ENCODE results near the gene RTN4. TPM values are rescaled to one million over a fixed set of nuclear protein-coding genes. Genes with fewer than 3 reads are reported as not detected.

The RTN4 gene
- total and polyA plus RNA-seq, 2 experiments from 2014 or later, result 218 to 221 TPM

DNA sequence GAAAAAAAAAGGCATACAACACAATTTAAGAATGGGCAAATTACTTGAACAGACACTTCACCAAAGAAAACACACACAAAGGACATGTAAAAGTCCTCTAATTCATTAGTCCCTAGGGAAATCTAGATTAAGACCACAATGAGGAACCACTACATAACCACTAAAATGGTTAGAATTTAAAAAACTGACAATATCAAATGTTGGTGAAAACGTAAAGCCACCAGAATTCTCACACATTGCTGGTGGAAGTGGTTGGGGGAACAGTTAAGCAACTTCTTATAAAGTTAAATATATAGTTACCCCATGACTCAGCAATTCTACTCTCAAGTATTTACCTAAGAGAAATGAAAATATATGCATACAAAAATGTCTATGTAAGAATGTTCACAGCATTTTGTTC lies 11.8 kb downstream of the RTN4 start:
- no peak for DNase-seq (ENCODE audit: low spot score)
- no peak overlapping the region for H3K4me3 Mint-ChIP-seq
- Histone ChIP-seq H3K27me3 (ENCODE audit: insufficient read depth) (no peaks in the 10 kb centered on the region), H3F3A (replicated peaks; ENCODE audit: low read depth) (no peaks in the 10 kb centered on the region), H2AFZ (no peak overlapping the region), H4K20me1 (replicated peaks; ENCODE audit: insufficient read depth) (peaks cover 56% of the 10 kb centered on the region), H3K4me2 (no peak overlapping the region), H3K36me3 (ENCODE audit: insufficient read depth) (no peaks in the 10 kb centered on the region), H3K9me2 (ENCODE audit: insufficient read depth) (no peaks in the 10 kb centered on the region), H3K79me2 (replicated peaks; ENCODE audit: insufficient read depth) (peaks cover 100% of the 10 kb centered on the region), H3K4me1 (ENCODE audit: insufficient read depth) (peaks cover 37% of the 10 kb centered on the region), H3K4me3 (no peak overlapping the region), H3K27ac (ENCODE audit: low read depth) (no peak overlapping the region)
- peaks cover 11% of the 10 kb centered on the region; the same call in 2 of the 3 replicates for H3K9me3 Mint-ChIP-seq
- peaks cover 44% of the 10 kb centered on the region for H3K4me1 Mint-ChIP-seq
- H3K27ac Mint-ChIP-seq, result no peak overlapping the region; the same call in 1 of the 2 replicates
- H3K36me3 Mint-ChIP-seq (ENCODE audit: low read depth), result peaks cover 25% of the 10 kb centered on the region
- no peaks in the 10 kb centered on the region for H3K27me3 Mint-ChIP-seq (ENCODE audit: insufficient read depth, low read depth, poor library complexity)
- TF ChIP-seq EZH2phosphoT487 (IDR thresholded peaks at IDR 0.05; ENCODE audit: unreplicated experiment) (no peak), STAT1 (IDR thresholded peaks at IDR 0.05; ENCODE audit: unreplicated experiment) (no peak), CTCF (conservative IDR thresholded peaks at IDR 0.05; ENCODE audit: low read depth in 2 of 2) (no peak), ETS1 (IDR thresholded peaks at IDR 0.05) (no peak), ZNF114 (CRISPR knock-in tag; IDR thresholded peaks at IDR 0.05) (no peak), NANOG (IDR thresholded peaks at IDR 0.05; ENCODE audit: borderline replicate concordance) (no peak), ZNF331 (CRISPR knock-in tag; IDR thresholded peaks at IDR 0.05; ENCODE audit: low read depth) (no peak), EZH2 (IDR thresholded peaks at IDR 0.05; ENCODE audit: low read depth, unreplicated experiment) (no peak), CREB1 (CRISPR knock-in tag; IDR thresholded peaks at IDR 0.05; ENCODE audit: low read depth) (no peak), REST (IDR thresholded peaks at IDR 0.05; ENCODE audit: unreplicated experiment) (no peak)
- TF ChIP-seq, protein P1, sequence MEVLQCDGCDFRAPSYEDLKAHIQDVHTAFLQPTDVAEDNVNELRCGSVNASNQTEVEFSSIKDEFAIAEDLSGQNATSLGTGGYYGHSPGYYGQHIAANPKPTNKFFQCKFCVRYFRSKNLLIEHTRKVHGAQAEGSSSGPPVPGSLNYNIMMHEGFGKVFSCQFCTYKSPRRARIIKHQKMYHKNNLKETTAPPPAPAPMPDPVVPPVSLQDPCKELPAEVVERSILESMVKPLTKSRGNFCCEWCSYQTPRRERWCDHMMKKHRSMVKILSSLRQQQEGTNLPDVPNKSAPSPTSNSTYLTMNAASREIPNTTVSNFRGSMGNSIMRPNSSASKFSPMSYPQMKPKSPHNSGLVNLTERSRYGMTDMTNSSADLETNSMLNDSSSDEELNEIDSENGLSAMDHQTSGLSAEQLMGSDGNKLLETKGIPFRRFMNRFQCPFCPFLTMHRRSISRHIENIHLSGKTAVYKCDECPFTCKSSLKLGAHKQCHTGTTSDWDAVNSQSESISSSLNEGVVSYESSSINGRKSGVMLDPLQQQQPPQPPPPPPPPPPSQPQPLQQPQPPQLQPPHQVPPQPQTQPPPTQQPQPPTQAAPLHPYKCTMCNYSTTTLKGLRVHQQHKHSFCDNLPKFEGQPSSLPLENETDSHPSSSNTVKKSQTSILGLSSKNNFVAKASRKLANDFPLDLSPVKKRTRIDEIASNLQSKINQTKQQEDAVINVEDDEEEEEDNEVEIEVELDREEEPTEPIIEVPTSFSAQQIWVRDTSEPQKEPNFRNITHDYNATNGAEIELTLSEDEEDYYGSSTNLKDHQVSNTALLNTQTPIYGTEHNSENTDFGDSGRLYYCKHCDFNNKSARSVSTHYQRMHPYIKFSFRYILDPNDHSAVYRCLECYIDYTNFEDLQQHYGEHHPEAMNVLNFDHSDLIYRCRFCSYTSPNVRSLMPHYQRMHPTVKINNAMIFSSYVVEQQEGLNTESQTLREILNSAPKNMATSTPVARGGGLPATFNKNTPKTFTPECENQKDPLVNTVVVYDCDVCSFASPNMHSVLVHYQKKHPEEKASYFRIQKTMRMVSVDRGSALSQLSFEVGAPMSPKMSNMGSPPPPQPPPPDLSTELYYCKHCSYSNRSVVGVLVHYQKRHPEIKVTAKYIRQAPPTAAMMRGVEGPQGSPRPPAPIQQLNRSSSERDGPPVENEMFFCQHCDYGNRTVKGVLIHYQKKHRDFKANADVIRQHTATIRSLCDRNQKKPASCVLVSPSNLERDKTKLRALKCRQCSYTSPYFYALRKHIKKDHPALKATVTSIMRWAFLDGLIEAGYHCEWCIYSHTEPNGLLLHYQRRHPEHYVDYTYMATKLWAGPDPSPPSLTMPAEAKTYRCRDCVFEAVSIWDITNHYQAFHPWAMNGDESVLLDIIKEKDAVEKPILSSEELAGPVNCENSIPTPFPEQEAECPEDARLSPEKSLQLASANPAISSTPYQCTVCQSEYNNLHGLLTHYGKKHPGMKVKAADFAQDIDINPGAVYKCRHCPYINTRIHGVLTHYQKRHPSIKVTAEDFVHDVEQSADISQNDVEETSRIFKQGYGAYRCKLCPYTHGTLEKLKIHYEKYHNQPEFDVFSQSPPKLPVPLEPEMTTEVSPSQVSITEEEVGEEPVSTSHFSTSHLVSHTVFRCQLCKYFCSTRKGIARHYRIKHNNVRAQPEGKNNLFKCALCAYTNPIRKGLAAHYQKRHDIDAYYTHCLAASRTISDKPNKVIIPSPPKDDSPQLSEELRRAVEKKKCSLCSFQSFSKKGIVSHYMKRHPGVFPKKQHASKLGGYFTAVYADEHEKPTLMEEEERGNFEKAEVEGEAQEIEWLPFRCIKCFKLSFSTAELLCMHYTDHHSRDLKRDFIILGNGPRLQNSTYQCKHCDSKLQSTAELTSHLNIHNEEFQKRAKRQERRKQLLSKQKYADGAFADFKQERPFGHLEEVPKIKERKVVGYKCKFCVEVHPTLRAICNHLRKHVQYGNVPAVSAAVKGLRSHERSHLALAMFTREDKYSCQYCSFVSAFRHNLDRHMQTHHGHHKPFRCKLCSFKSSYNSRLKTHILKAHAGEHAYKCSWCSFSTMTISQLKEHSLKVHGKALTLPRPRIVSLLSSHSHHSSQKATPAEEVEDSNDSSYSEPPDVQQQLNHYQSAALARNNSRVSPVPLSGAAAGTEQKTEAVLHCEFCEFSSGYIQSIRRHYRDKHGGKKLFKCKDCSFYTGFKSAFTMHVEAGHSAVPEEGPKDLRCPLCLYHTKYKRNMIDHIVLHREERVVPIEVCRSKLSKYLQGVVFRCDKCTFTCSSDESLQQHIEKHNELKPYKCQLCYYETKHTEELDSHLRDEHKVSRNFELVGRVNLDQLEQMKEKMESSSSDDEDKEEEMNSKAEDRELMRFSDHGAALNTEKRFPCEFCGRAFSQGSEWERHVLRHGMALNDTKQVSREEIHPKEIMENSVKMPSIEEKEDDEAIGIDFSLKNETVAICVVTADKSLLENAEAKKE (CRISPR knock-in tag; IDR thresholded peaks at IDR 0.05), result no peak
- no peak for ATAC-seq

All from GM23338 (cell line).